H1 (cell line): ENCODE data around the gene DCUN1D4. TPM values are rescaled to one million over a fixed set of nuclear protein-coding genes. Genes with fewer than 3 reads are reported as not detected.

Source experiments
- EP300 ChIP-seq, 2 experiments: IDR thresholded peaks; 1 replicate in 1 of 2; 2 replicates in 1 of 2; pipeline ENCODE4 v1.6.1; 2011 to 2012; ENCODE audit warnings: low read depth in 2 of 2, low read length in 2 of 2, mild to moderate bottlenecking in 2 of 2, borderline replicate concordance in 1 of 2, inconsistent platforms in 1 of 2, moderate library complexity in 1 of 2
- MAFK ChIP-seq: IDR thresholded peaks from 2 replicates; pipeline ENCODE4 v1.6.1; 2012; ENCODE audit warnings: low read depth, mild to moderate bottlenecking, improper control_type of control experiment, low read length
- TAF1 ChIP-seq: IDR thresholded peaks from 2 replicates; pipeline ENCODE4 v1.6.1; 2011; ENCODE audit warnings: mild to moderate bottlenecking, low read depth, low read length
- polyA plus RNA-seq, 7 experiments: library from polyadenylated mRNA; depleted of rRNA in 3 of 7; stranded (reverse) in 5 of 7; unstranded in 2 of 7; fragments of >200 nt in 5 of 7; fragments of 200-250 nt in 2 of 7; gene quantifications; 1 replicate in 5 of 7; 2 replicates in 1 of 7; 4 replicates in 1 of 7; pipeline versions ENCODE4 v1.2.1 to v1.2.3, GENCODE V29; 2011 to 2013; ENCODE audit warnings: missing spikeins in 2 of 7, mixed read lengths in 2 of 7
- total RNA-seq: library from RNA; stranded (reverse); fragmentation: NEBNext Ultra II Directional; extraction: Animal tissue kit (Norgen Biotek cat#: 25700); gene quantifications from 2 replicates; pipeline ENCODE4 v1.2.1, GENCODE V29; 2021
- TF ChIP-seq, protein P1 (sequence below): fragments of 300-600 bp; sonication (generic); IDR thresholded peaks from 2 replicates; pipeline ENCODE4 v1.7.1; 2012; ENCODE audit warnings: low read length, moderate library complexity, mild to moderate bottlenecking, inconsistent platforms; ENCODE audit not compliant: insufficient replicate concordance

DCUN1D4 gene
- total and polyA plus RNA-seq, 2 of the 8 experiments (the other 6 are each of a cell fraction or from before 2014, with no cell fraction given) = 22.9 to 55.9 TPM

DNA sequence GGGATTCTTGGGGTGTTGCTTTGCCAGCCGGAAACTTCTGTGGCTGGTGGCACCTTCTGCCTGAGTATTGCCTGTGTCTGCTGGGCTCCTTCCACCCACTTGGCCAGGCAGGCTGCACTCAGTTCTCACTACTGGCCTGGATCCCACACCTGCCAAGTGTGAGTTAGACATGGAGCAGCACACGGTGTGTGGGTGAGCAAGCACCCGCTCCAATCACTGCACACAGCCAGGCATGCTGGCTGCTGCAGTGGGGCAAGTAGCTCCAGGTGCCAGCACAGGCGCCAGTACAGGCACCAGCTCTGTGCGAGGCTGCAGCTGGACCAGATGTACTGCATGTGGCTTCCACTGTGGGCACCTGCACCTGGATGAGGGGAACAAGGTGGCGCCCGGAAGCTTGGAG, 23.9 kb downstream of the DCUN1D4 start (continued):
- TF ChIP-seq, protein P1, sequence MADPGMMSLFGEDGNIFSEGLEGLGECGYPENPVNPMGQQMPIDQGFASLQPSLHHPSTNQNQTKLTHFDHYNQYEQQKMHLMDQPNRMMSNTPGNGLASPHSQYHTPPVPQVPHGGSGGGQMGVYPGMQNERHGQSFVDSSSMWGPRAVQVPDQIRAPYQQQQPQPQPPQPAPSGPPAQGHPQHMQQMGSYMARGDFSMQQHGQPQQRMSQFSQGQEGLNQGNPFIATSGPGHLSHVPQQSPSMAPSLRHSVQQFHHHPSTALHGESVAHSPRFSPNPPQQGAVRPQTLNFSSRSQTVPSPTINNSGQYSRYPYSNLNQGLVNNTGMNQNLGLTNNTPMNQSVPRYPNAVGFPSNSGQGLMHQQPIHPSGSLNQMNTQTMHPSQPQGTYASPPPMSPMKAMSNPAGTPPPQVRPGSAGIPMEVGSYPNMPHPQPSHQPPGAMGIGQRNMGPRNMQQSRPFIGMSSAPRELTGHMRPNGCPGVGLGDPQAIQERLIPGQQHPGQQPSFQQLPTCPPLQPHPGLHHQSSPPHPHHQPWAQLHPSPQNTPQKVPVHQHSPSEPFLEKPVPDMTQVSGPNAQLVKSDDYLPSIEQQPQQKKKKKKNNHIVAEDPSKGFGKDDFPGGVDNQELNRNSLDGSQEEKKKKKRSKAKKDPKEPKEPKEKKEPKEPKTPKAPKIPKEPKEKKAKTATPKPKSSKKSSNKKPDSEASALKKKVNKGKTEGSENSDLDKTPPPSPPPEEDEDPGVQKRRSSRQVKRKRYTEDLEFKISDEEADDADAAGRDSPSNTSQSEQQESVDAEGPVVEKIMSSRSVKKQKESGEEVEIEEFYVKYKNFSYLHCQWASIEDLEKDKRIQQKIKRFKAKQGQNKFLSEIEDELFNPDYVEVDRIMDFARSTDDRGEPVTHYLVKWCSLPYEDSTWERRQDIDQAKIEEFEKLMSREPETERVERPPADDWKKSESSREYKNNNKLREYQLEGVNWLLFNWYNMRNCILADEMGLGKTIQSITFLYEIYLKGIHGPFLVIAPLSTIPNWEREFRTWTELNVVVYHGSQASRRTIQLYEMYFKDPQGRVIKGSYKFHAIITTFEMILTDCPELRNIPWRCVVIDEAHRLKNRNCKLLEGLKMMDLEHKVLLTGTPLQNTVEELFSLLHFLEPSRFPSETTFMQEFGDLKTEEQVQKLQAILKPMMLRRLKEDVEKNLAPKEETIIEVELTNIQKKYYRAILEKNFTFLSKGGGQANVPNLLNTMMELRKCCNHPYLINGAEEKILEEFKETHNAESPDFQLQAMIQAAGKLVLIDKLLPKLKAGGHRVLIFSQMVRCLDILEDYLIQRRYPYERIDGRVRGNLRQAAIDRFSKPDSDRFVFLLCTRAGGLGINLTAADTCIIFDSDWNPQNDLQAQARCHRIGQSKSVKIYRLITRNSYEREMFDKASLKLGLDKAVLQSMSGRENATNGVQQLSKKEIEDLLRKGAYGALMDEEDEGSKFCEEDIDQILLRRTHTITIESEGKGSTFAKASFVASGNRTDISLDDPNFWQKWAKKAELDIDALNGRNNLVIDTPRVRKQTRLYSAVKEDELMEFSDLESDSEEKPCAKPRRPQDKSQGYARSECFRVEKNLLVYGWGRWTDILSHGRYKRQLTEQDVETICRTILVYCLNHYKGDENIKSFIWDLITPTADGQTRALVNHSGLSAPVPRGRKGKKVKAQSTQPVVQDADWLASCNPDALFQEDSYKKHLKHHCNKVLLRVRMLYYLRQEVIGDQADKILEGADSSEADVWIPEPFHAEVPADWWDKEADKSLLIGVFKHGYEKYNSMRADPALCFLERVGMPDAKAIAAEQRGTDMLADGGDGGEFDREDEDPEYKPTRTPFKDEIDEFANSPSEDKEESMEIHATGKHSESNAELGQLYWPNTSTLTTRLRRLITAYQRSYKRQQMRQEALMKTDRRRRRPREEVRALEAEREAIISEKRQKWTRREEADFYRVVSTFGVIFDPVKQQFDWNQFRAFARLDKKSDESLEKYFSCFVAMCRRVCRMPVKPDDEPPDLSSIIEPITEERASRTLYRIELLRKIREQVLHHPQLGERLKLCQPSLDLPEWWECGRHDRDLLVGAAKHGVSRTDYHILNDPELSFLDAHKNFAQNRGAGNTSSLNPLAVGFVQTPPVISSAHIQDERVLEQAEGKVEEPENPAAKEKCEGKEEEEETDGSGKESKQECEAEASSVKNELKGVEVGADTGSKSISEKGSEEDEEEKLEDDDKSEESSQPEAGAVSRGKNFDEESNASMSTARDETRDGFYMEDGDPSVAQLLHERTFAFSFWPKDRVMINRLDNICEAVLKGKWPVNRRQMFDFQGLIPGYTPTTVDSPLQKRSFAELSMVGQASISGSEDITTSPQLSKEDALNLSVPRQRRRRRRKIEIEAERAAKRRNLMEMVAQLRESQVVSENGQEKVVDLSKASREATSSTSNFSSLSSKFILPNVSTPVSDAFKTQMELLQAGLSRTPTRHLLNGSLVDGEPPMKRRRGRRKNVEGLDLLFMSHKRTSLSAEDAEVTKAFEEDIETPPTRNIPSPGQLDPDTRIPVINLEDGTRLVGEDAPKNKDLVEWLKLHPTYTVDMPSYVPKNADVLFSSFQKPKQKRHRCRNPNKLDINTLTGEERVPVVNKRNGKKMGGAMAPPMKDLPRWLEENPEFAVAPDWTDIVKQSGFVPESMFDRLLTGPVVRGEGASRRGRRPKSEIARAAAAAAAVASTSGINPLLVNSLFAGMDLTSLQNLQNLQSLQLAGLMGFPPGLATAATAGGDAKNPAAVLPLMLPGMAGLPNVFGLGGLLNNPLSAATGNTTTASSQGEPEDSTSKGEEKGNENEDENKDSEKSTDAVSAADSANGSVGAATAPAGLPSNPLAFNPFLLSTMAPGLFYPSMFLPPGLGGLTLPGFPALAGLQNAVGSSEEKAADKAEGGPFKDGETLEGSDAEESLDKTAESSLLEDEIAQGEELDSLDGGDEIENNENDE = no peak
- no peak for TF ChIP-seq TAF1
- TF ChIP-seq EP300 (IDR thresholded peaks at IDR 0.05; ENCODE audit: borderline replicate concordance in 1 of 2, low read depth in 2 of 2, low read length in 2 of 2) = no peak
- no peak for TF ChIP-seq MAFK
- TF ChIP-seq, all 59 proteins: peak for 0
